Prostate gland (tissue), 2 donors: Measurements from ENCODE around the gene PSMG4.

ENCODE experiments used
- POLR2AphosphoS5 ChIP-seq: sonication (generic); formaldehyde crosslinking; IDR thresholded peaks from one replicate; pipeline ENCODE4 v1.6.1; 2017; ENCODE audit warnings: antibody characterized with exemption
- TF ChIP-seq, protein P1 (sequence below), 4 experiments: fragments of 200-600 bp in 2 of 4; fragments of 450-650 bp in 2 of 4; sonication (generic) in 2 of 4; IDR thresholded peaks; 1 replicate in 3 of 4; 2 replicates in 1 of 4; pipeline ENCODE4 v1.5.1; 2016 to 2019; ENCODE audit warnings: antibody characterized with exemption in 4 of 4, mild to moderate bottlenecking in 2 of 4, moderate library complexity in 2 of 4

- TF ChIP-seq, protein P1, sequence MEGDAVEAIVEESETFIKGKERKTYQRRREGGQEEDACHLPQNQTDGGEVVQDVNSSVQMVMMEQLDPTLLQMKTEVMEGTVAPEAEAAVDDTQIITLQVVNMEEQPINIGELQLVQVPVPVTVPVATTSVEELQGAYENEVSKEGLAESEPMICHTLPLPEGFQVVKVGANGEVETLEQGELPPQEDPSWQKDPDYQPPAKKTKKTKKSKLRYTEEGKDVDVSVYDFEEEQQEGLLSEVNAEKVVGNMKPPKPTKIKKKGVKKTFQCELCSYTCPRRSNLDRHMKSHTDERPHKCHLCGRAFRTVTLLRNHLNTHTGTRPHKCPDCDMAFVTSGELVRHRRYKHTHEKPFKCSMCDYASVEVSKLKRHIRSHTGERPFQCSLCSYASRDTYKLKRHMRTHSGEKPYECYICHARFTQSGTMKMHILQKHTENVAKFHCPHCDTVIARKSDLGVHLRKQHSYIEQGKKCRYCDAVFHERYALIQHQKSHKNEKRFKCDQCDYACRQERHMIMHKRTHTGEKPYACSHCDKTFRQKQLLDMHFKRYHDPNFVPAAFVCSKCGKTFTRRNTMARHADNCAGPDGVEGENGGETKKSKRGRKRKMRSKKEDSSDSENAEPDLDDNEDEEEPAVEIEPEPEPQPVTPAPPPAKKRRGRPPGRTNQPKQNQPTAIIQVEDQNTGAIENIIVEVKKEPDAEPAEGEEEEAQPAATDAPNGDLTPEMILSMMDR (IDR thresholded peaks at IDR 0.05) = no peak
- TF ChIP-seq POLR2AphosphoS5 = no peak
Measured at GRCh38 chr6:3303795-3304411, 45.2 kb downstream of the PSMG4 start.
